Right hindlimb (tissue), 1 donor: ENCODE results near the gene CSF2.

ENCODE experiments used
- DNase-seq: peaks from one replicate; pipeline ENCODE4 v3.0.0-alpha.2; 2018

The CSF2 gene

GRCh38 chr5:132055441-132055807, 18.2 kb upstream of the CSF2 start:
- DNase-seq, result no peak

GRCh38 chr5:132055808-132056609, 17.6 kb upstream of the CSF2 start:
- DNase-seq, result no peak

GRCh38 chr5:132056610-132057497, 16.7 kb upstream of the CSF2 start:
- no peak for DNase-seq

GRCh38 chr5:132057498-132058255, 15.9 kb upstream of the CSF2 start:
- no peak for DNase-seq

GRCh38 chr5:132058646-132059042, 14.9 kb upstream of the CSF2 start:
- DNase-seq, result no peak

GRCh38 chr5:132059043-132059695, 14.4 kb upstream of the CSF2 start:
- no peak for DNase-seq

- no peak for DNase-seq
Observed at GRCh38 chr5:132059696-132060500, 13.7 kb upstream of the CSF2 start.

- peak; percentile 6 for DNase-seq
Observed at GRCh38 chr5:132060501-132061161, 13.0 kb upstream of the CSF2 start, which contains the start of gene IL3. Gene IL3, plus strand, starts transcription at chr5:132060655. Its CDS starts 52 bp downstream, at chr5:132060707.

- peak; percentile 56 for DNase-seq
Observed at GRCh38 chr5:132063090-132063911, 10.3 kb upstream of the CSF2 start.

GRCh38 chr5:132064140-132064539, 9.4 kb upstream of the CSF2 start:
- peak; percentile 11 for DNase-seq

- peak; percentile 63 for DNase-seq
Observed at GRCh38 chr5:132064738-132065331, 8.8 kb upstream of the CSF2 start.

- peak; percentile 54 for DNase-seq
Observed at GRCh38 chr5:132065351-132065937, 8.1 kb upstream of the CSF2 start.

- no peak for DNase-seq
Observed at GRCh38 chr5:132065951-132066701, 7.5 kb upstream of the CSF2 start.

- no peak for DNase-seq
Observed at GRCh38 chr5:132066871-132067270, 6.7 kb upstream of the CSF2 start.

- DNase-seq, result no peak
Observed at GRCh38 chr5:132067451-132067850, 6.1 kb upstream of the CSF2 start.

- DNase-seq, result no peak
Observed at GRCh38 chr5:132067941-132068808, 5.4 kb upstream of the CSF2 start.

GRCh38 chr5:132069561-132069960, 4.0 kb upstream of the CSF2 start:
- DNase-seq, result no peak

GRCh38 chr5:132069994-132070393, 3.6 kb upstream of the CSF2 start:
- DNase-seq, result no peak
